Calu3 (cell line): ENCODE measurements around the gene CAPN8. TPM values are rescaled to one million over a fixed set of nuclear protein-coding genes. Genes with fewer than 3 reads are reported as not detected.

Experiments
- Bru-seq: library from RNA; stranded (reverse); fragments of 400-500 nt; gene quantifications from one replicate; lab custom pipeline; 2021; lab: Mats Ljungman, UMichigan
- BruChase-seq, 2 experiments: library from RNA; stranded (reverse); fragments of 400-500 nt; gene quantifications; one replicate each; lab custom pipeline; 2021; lab: Mats Ljungman, UMichigan
- BruUV-seq: library from RNA; stranded (reverse); fragments of 400-500 nt; replicated peaks from 2 replicates; lab custom pipeline; 2021; lab: Mats Ljungman, UMichigan
- CTCF ChIA-PET: fragments of 300-600 bp; sonication (Branson Sonifier 250); formaldehyde crosslinking; loops from one replicate; lab custom pipeline; 2022; ENCODE audit warnings: antibody characterized with exemption; lab: Charles Lee
- DNase-seq: peaks from one replicate; pipeline ENCODE4 v3.0.0; 2022
- H3K27ac Mint-ChIP-seq: one replicate; pipeline ENCODE4 v1.8.0; 2022; ENCODE audit warnings: mixed read lengths; ENCODE audit not compliant: unreplicated experiment
- H3K27me3 Mint-ChIP-seq: one replicate; pipeline ENCODE4 v1.8.0; 2022; ENCODE audit warnings: mixed read lengths; ENCODE audit not compliant: unreplicated experiment
- H3K36me3 Mint-ChIP-seq: one replicate; pipeline ENCODE4 v1.8.0; 2022; ENCODE audit warnings: mild to moderate bottlenecking, moderate library complexity, mixed read lengths; ENCODE audit not compliant: insufficient read depth, unreplicated experiment
- H3K4me1 Mint-ChIP-seq: one replicate; pipeline ENCODE4 v1.8.0; 2022; ENCODE audit warnings: mild to moderate bottlenecking, low read depth, mixed read lengths; ENCODE audit not compliant: unreplicated experiment
- H3K4me3 Mint-ChIP-seq: one replicate; pipeline ENCODE4 v1.8.0; 2022; ENCODE audit warnings: mild to moderate bottlenecking, low read depth, moderate library complexity, mixed read lengths; ENCODE audit not compliant: unreplicated experiment
- H3K9me3 Mint-ChIP-seq: one replicate; pipeline ENCODE4 v1.8.0; 2022; ENCODE audit warnings: low read depth, mixed read lengths; ENCODE audit not compliant: unreplicated experiment
- CTCF ChIP-seq: fragments of 200-600 bp; IDR thresholded peaks from one replicate; pipeline ENCODE4 v1.8.0; 2022; ENCODE audit warnings: antibody characterized with exemption; ENCODE audit not compliant: unreplicated experiment
- intact Hi-C: fragments of 100-400 bp; cut with micrococcal nuclease; formaldehyde crosslinking; loops from one replicate; pipeline ENCODE4 v1.10.0; 2022; ENCODE audit not compliant: unreplicated experiment
- long read RNA-seq: library from polyadenylated mRNA; stranded (forward); transcript quantifications from one replicate; pipeline ENCODE4 v2.0.0, GENCODE V29; 2022
- total RNA-seq: library from RNA; stranded (reverse); gene quantifications from 2 replicates; pipeline ENCODE4 v1.2.3, GENCODE V29; 2022

The CAPN8 gene
- total RNA-seq (108 and 158 TPM in 2 replicates), Bru-seq, nascent RNA (percentile 83 among the genes with signal in this experiment), BruChase-seq, experiment 1, labeled RNA remaining after a 6-hour chase (percentile 83 among the genes with signal in this experiment), BruChase-seq, experiment 2, labeled RNA remaining after a 2-hour chase (percentile 79 among the genes with signal in this experiment)
- long read RNA-seq, transcript CAPN8-202 (10 exons, 2,596 nt), result major isoform, 17 of 61 reads
- long read RNA-seq, transcript CAPN8-209 (4 exons, 1,023 nt), result minor isoform, 5 of 61 reads
- long read RNA-seq, partial matches to known transcripts, result 14 of 61 reads
- long read RNA-seq, other reads (novel, unspliced or antisense), result 25 of 61 reads

- TF ChIP-seq CTCF, result no peak
- no peaks in the 10 kb centered on the region for H3K9me3 Mint-ChIP-seq
- H3K27me3 Mint-ChIP-seq, result no peaks in the 10 kb centered on the region
- peaks cover 33% of the 10 kb centered on the region for H3K36me3 Mint-ChIP-seq
- no TSS peak for BruUV-seq
- peak within 1 kb of the TSS; percentile 69 for H3K4me3 Mint-ChIP-seq
- intact Hi-C loops, result loop anchor here (2.0 kb wide), 1 partner anchor 27 kb away; no protein-coding TSS in a partner anchor
- peak; percentile 79 for DNase-seq
- H3K4me1 Mint-ChIP-seq, result peaks cover 78% of the 10 kb centered on the region
- H3K27ac Mint-ChIP-seq, result peak within 1 kb of the TSS; percentile 74
- CTCF ChIA-PET, result interaction anchor here (0.7 to 1.5 kb wide), 8 partner anchors 9 to 576 kb away, joined by 3 to 7 read pairs (median 3); no protein-coding TSS in a partner anchor
Observed at GRCh38 chr1:223665592-223666312, at the start of gene CAPN8. Gene CAPN8 (minus strand): TSS chr1:223665701. CDS start chr1:223665646, 55 bp downstream.

DNA sequence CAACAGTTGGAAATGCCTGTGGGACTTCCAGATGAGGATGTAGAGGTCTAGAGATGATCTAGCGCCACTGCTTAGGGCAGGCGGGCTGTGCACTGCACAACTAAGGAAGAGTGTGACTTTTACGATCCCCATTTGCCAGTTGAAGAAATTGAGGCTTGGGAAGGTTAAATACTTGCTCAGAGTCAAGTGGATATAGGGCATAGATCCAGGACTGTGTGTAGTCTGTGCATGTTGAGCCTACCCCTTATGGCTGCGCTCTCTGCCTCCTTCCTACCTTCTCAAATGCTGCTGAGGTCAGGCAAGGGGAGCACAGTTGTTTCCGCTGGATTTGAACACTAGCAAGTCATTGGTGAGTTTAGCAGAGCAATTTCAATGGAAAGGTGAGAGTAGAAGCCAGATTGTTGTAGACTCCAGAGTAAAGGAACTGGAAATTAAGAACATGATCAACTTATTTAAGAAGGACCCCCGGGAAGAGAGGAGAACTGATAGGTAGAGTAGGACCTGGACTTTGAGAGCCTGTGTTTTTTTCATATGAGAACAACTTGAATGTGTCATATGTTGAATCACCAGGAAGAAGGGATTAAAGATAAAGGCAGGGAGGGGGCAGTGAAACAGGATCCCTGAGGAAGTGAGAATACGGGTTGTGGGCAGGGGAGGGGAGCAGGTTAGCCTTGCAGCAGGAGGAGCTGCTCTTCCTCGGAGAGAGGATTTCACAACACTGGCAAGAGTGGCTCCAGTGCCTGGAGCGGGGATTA lies 49.5 kb upstream of the CAPN8 start:
- TF ChIP-seq CTCF, result no peak
- BruUV-seq, result TSS peak; percentile 91
- intact Hi-C loops, result loop anchor here (1.0 to 2.0 kb wide), 2 partner anchors 26 to 57 kb away; no protein-coding TSS in a partner anchor
- Mint-ChIP-seq H3K9me3 (no peaks in the 10 kb centered on the region), H3K27me3 (no peaks in the 10 kb centered on the region), H3K4me1 (peaks cover 73% of the 10 kb centered on the region), H3K27ac (peak overlapping the region; percentile 94), H3K36me3 (peaks cover 71% of the 10 kb centered on the region), H3K4me3 (peak overlapping the region; percentile 80)
- DNase-seq, result peak; percentile 89
- CTCF ChIA-PET, result interaction anchor here (0.5 to 1.0 kb wide), 4 partner anchors 16 to 694 kb away, joined by 3 to 5 read pairs (median 3); no protein-coding TSS in a partner anchor

DNA sequence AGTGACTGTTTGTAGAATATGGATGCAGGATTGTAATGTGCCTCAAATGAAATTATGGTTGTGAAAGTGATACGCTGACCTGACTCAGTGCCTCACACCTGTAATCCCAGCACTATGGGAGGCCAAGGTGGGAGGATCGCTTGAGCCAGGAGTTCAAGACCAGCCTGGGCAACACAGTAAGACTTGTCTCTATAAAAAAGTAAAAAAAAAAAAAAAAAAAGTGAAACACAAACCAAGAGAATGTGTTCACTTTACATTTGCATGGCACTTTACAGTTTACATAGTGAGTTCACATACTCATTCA lies 48.9 kb upstream of the CAPN8 start:
- BruUV-seq, result no TSS peak
- TF ChIP-seq CTCF, result no peak
- Mint-ChIP-seq H3K4me1 (peaks cover 67% of the 10 kb centered on the region), H3K4me3 (peak overlapping the region; percentile 80), H3K27me3 (no peaks in the 10 kb centered on the region), H3K27ac (peak overlapping the region; percentile 94), H3K36me3 (peaks cover 64% of the 10 kb centered on the region), H3K9me3 (no peaks in the 10 kb centered on the region)
- CTCF ChIA-PET, result interaction anchor here (0.8 to 0.9 kb wide), 2 partner anchors 13 to 695 kb away, joined by 3 read pairs; no protein-coding TSS in a partner anchor
- no peak for DNase-seq
- intact Hi-C loops, result loop anchor here (2.0 kb wide), 1 partner anchor 26 kb away; no protein-coding TSS in a partner anchor
